ENCODE measurements around the gene CHMP1A. TPM values are rescaled to one million over a fixed set of nuclear protein-coding genes. Genes with fewer than 3 reads are reported as not detected.
A peak's percentile ranks its signal among the peaks of the same experiment; 100 is the strongest.

CHMP1A gene
- total RNA-seq, 1 donor: 110 TPM

- DNase-seq (ENCODE audit: insufficient read length, low spot score, missing footprints): peak; percentile 61
- no peak overlapping the region for H2AFZ ChIP-seq (ENCODE audit: low read length)
- H3K9me3 ChIP-seq (ENCODE audit: low read depth, low read length): no peaks in the 10 kb centered on the region
- no peak for TF ChIP-seq CTCF (IDR thresholded peaks at IDR 0.05; ENCODE audit: extremely low read depth, low read depth, low read length)
- H3K4me2 ChIP-seq (ENCODE audit: insufficient read depth, low read length): no peak overlapping the region
- H3K4me1 ChIP-seq (ENCODE audit: insufficient read depth, low read length): peaks cover 7% of the 10 kb centered on the region
- H3K4me3 ChIP-seq (ENCODE audit: insufficient read depth, low read length): no peak overlapping the region
- peaks cover 7% of the 10 kb centered on the region for H4K20me1 ChIP-seq (ENCODE audit: insufficient read depth, low read length)
- peaks cover 10% of the 10 kb centered on the region for H3K79me2 ChIP-seq (ENCODE audit: insufficient read depth, low read length)
- H3K27me3 ChIP-seq (ENCODE audit: insufficient read depth, low read length): no peaks in the 10 kb centered on the region
- H3K36me3 ChIP-seq (ENCODE audit: insufficient read depth, low read length): peaks cover 22% of the 10 kb centered on the region
- no peak overlapping the region for H3K27ac ChIP-seq (ENCODE audit: low read depth, low read length)
These were observed 12.4 kb downstream of the CHMP1A start for GRCh38 chr16:89645122-89645521.

- H3K4me3 ChIP-seq (ENCODE audit: insufficient read depth, low read length): no peak overlapping the region
- no peak overlapping the region for H3K27ac ChIP-seq (ENCODE audit: low read depth, low read length)
- peaks cover 22% of the 10 kb centered on the region for H3K36me3 ChIP-seq (ENCODE audit: insufficient read depth, low read length)
- DNase-seq (ENCODE audit: insufficient read length, low spot score, missing footprints): peak; percentile 75
- H3K79me2 ChIP-seq (ENCODE audit: insufficient read depth, low read length): peaks cover 10% of the 10 kb centered on the region
- H4K20me1 ChIP-seq (ENCODE audit: insufficient read depth, low read length): peaks cover 7% of the 10 kb centered on the region
- peaks cover 7% of the 10 kb centered on the region for H3K4me1 ChIP-seq (ENCODE audit: insufficient read depth, low read length)
- no peaks in the 10 kb centered on the region for H3K27me3 ChIP-seq (ENCODE audit: insufficient read depth, low read length)
- TF ChIP-seq CTCF (IDR thresholded peaks at IDR 0.05; ENCODE audit: extremely low read depth, low read depth, low read length): no peak
- H2AFZ ChIP-seq (ENCODE audit: low read length): no peak overlapping the region
- no peaks in the 10 kb centered on the region for H3K9me3 ChIP-seq (ENCODE audit: low read depth, low read length)
- H3K4me2 ChIP-seq (ENCODE audit: insufficient read depth, low read length): no peak overlapping the region
These were observed 13.7 kb downstream of the CHMP1A start for GRCh38 chr16:89643769-89644300.

GRCh38 chr16:89642574-89642973 is 14.9 kb downstream of the CHMP1A start:
- H3K27ac ChIP-seq (ENCODE audit: low read depth, low read length): no peak overlapping the region
- DNase-seq (ENCODE audit: insufficient read length, low spot score, missing footprints): peak; percentile 58
- H3K4me2 ChIP-seq (ENCODE audit: insufficient read depth, low read length): no peak overlapping the region
- H3K4me1 ChIP-seq (ENCODE audit: insufficient read depth, low read length): peaks cover 7% of the 10 kb centered on the region
- TF ChIP-seq CTCF (IDR thresholded peaks at IDR 0.05; ENCODE audit: extremely low read depth, low read depth, low read length): no peak
- H3K9me3 ChIP-seq (ENCODE audit: low read depth, low read length): no peaks in the 10 kb centered on the region
- H3K36me3 ChIP-seq (ENCODE audit: insufficient read depth, low read length): peaks cover 22% of the 10 kb centered on the region
- H3K27me3 ChIP-seq (ENCODE audit: insufficient read depth, low read length): no peaks in the 10 kb centered on the region
- H3K79me2 ChIP-seq (ENCODE audit: insufficient read depth, low read length): peaks cover 10% of the 10 kb centered on the region
- H2AFZ ChIP-seq (ENCODE audit: low read length): no peak overlapping the region
- H3K4me3 ChIP-seq (ENCODE audit: insufficient read depth, low read length): no peak overlapping the region
- H4K20me1 ChIP-seq (ENCODE audit: insufficient read depth, low read length): peaks cover 7% of the 10 kb centered on the region

- H3K36me3 ChIP-seq (ENCODE audit: insufficient read depth, low read length): peaks cover 16% of the 10 kb centered on the region
- peaks cover 3% of the 10 kb centered on the region for H4K20me1 ChIP-seq (ENCODE audit: insufficient read depth, low read length)
- no peak overlapping the region for H3K27ac ChIP-seq (ENCODE audit: low read depth, low read length)
- peaks cover 6% of the 10 kb centered on the region for H3K79me2 ChIP-seq (ENCODE audit: insufficient read depth, low read length)
- peaks cover 7% of the 10 kb centered on the region for H3K4me1 ChIP-seq (ENCODE audit: insufficient read depth, low read length)
- no peaks in the 10 kb centered on the region for H3K27me3 ChIP-seq (ENCODE audit: insufficient read depth, low read length)
- peak overlapping the region; percentile 76 for H3K4me2 ChIP-seq (ENCODE audit: insufficient read depth, low read length)
- H3K4me3 ChIP-seq (ENCODE audit: insufficient read depth, low read length): no peak overlapping the region
- peak; percentile 85 for DNase-seq (ENCODE audit: insufficient read length, low spot score, missing footprints)
- no peak for TF ChIP-seq CTCF (IDR thresholded peaks at IDR 0.05; ENCODE audit: extremely low read depth, low read depth, low read length)
- H2AFZ ChIP-seq (ENCODE audit: low read length): no peak overlapping the region
- H3K9me3 ChIP-seq (ENCODE audit: low read depth, low read length): no peaks in the 10 kb centered on the region
These were observed 15.9 kb downstream of the CHMP1A start for GRCh38 chr16:89641458-89642119.
